GM04503 (cell line): ENCODE data around the gene STX17.
"Not testable (repeated sequence)": the region's sequence is repeated elsewhere in the genome, so short reads cannot be mapped to it uniquely, and the experiment has no call there.

ENCODE experiments used
- DNase-seq: peaks from one replicate; pipeline ENCODE4 v3.0.0-alpha.2; 2012; ENCODE audit warnings: low read depth

STX17 gene

DNA sequence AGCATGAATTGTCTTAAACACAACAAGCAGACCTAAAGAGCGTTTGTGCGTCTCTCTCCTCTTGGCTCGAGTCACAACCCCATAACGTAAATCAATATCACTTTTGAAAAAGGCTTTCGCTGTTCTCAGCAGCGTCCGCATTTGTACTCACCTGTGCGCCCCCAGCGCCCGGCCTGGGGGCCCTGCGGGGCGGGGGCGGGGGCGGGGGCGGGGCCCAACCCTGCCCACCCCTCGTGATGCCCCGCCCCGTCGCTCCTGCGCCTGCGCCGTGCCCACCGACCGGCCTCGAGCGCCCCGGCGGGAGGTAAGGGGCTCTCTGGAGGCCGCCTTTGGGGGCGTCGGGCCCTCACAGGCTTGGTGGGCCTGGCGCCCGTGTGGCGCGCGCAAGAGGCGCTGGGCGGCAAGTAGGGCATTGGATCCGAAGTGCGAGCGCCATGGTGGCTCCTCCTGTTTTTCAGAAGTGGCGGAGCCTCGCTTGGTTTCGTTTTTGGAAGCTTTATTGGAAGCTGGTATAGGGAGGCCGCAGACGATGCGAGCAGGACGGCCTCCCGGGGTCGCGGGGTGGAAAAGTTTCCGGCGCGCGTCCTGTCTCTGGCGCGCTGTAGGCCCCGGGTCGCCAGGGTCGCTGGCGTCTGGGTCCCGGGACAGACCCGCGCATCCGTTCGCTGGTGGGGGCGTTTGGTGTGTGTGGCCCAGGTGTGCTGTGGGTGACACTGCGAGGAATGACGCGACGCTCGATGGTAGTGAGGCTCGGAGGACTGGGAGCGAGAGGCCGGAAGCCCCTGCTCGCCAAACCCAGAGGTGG is at the start of gene STX17:
STX17 (plus strand) TSS at position 252 of the 805 bp plus-strand sequence. CDS start 8,586 bp downstream, outside the sequence.
- peak; percentile 22 for DNase-seq

GRCh38 chr9:99857576-99857975 is 48.9 kb upstream of the STX17 start:
- DNase-seq: not testable (repeated sequence)

- DNase-seq: no peak
Observed at GRCh38 chr9:99858087-99858486, 48.4 kb upstream of the STX17 start.

DNA sequence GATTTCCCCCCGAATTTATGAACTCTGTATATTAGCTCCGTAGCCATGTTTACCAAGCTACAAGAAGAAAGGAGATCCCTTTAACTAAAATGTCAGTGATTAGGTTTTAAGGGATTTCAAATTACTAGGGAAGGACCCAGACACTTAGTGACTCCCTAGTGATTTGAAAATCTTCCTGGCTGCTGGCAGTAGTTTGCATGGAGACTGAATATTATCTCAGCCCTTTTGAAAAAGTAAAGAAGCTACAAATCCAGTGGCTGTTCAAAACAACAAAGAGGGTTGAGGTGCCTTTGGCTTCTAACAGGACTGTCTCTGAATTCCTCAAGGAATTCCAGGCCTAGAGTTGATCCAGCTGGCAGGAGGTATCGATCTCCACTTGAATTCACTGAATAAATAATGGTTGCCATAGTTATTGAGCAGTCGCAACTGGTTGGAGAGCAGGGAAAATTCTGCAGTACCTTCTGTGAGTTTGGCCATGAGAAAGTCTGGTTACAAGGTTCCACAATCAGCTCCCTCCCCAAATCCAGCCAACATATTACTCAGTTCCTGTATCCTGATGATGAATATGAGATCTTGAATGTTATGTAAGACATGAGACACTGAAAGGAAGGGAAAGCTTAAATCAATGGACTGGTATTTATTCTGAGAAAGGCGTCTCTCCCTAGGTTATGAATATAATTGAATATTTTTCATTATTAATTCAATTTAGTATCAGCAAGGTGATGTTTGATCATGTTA is 47.0 kb upstream of the STX17 start:
- no peak for DNase-seq

- no peak for DNase-seq
Observed at GRCh38 chr9:99860266-99860665, 46.2 kb upstream of the STX17 start.

- no peak for DNase-seq
Observed at GRCh38 chr9:99863955-99864354, 42.5 kb upstream of the STX17 start.

DNA sequence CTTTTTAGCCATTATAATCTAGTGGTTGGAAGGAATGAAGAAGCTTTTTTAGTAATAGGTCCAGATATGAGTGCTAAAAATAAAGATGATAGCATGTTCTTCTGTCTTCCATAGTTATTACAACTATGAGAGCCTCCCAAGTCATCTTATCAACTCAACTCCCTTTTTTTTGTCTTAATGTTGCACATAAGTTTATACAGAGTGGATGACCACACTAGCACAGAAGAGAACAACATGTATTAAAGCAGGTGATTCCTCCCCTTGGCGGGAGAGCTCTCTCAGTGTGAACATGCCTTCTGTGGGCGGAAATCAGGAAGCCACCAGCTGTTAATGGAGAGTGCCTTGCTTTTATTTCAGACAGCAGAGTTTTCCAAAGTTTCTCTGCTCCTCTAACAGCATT is 40.1 kb upstream of the STX17 start:
- no peak for DNase-seq

GRCh38 chr9:99867536-99867935 is 38.9 kb upstream of the STX17 start:
- no peak for DNase-seq

GRCh38 chr9:99867968-99868367 is 38.5 kb upstream of the STX17 start:
- no peak for DNase-seq

DNA sequence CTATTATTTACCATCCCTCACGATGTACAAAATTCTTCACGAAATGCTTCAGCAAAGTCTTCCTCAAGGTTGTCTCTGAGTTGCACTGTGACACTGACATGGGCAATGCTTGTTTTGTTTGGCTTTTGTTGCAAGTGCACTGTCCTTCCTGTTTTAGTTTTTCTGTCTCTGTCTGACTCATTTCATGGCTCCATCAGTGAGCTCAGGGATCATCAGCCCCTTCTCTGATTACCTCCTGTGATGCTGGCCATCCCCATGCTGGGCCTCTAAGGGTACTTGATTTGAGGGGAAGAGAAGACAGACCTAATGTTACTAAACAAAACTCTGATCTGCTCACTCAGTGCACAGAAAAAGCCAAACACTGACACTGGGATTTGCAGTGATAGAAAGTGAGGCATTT is 37.6 kb upstream of the STX17 start:
- no peak for DNase-seq

DNA sequence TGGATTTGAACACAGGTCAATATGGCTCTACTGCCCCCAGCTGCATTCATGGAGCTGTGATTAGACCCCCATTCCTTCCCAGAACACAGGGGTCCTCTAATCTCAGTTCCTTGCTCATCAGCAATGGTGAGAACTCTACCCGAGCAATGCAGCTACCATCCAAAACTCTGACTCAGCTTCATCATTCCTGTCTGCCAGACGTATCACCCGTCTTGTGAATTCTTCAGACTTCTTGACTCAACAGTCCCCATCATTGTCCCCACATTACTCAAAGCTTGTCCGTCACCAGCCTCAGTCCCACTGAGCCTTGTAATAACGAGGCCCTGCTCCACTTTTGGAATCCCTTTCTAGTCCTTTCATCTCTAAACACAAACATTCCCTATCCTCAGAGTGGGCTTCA is 36.3 kb upstream of the STX17 start:
- DNase-seq: no peak

GRCh38 chr9:99873531-99873930 is 32.9 kb upstream of the STX17 start:
- no peak for DNase-seq

- DNase-seq: no peak
Observed at GRCh38 chr9:99873943-99874584, 32.4 kb upstream of the STX17 start.

- no peak for DNase-seq
Observed at GRCh38 chr9:99876190-99876589, 30.3 kb upstream of the STX17 start.

DNA sequence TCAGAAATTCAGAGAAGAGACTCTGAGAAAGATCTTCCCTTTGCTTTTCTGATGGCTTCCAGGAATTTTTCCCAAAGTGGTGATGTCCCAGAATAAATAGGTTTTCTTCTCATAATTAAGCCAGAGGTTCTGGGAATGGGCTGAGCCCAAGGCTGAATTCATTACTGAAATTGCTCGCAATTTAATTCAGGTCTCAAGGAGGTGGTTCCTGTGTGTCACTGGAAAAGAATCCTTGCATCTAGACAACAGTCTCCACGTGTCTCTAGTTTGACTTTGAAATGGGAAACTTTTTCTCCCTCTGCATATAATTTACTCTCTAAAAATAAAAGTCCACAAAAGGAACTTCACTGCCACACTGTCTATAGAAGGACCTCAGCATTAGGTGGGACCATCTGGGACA is 27.8 kb upstream of the STX17 start:
- DNase-seq: no peak

- DNase-seq: no peak
Observed at GRCh38 chr9:99881769-99882168, 24.7 kb upstream of the STX17 start.

DNA sequence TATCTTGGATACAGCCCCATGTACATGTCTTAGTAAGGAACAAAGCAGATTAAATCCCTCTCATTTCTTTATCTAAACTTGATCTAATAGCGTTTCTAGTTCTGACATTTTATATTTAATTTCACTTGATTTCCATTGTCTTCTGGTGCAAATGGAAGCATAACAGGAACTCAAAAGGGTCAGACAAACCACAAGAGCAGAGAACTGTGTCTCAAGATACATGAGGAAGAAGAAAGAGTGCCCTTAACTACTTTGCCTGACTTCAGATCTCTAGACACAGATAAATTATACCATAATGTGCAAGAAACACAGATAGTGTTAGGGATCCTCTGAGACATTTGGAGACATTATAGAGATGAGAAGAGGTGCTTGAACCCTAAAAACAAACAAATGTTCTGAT is 20.7 kb upstream of the STX17 start:
- no peak for DNase-seq

DNA sequence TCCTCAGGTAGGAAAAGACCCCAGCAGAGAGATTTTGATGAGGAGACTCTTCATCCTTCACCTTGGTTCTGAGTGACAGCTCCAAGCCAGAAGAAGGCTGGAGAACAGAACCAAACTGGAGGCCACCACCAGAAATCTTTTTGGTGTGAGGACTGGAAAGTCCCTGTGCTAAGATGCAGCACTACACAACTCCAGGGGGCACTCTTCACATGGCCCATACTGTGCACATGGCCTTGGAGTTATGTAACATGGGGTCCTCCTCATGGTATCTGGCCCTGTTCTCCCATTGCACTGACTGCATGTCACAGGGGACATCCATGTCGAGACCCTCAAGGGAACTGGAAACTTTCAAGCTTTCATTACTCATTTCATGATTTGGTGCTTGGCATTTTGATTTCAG is 17.3 kb upstream of the STX17 start:
- DNase-seq: no peak

- DNase-seq: no peak
Observed at GRCh38 chr9:99894826-99895225, 11.6 kb upstream of the STX17 start.

DNA sequence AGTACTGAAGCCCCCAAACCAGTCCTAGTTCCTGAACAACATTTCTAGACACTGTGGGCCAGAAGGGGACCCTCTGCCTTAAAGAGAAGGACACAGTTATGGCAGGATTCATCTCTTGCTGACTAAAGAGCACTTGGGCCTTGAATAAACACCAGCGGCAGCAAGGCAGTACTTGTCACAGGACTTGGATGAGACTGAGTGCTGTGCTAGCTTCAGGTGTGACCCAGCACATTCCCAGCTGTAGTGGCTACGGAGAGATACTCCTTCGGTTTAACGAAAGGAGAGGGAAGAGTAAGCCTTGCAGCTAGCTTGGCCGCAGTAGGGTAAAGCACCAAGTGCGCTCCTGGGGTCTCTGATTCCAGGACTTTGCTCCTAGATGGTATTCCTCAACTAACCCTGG is 10.9 kb upstream of the STX17 start:
- no peak for DNase-seq

GRCh38 chr9:99896119-99896518 is 10.3 kb upstream of the STX17 start:
- DNase-seq: no peak

DNA sequence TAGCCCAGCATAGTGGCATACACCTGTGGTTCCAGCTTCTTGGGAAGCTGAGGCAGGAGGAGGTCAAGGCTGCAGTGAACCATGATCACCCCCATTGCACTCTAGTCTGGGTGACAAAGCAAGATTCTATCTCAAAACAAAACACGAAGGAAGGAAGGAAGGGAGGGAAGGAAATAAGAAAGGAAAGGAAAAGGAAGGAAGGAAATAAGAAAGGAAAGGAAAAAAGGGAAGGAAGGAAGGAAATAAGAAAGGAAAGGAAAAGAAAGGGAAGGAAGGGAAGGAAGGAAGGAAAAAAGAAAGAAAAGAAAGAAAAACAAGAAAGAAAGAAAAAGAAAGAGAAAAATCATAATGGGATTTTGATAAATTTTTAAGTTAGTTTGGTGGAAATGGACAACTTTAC is 3.1 kb upstream of the STX17 start:
- no peak for DNase-seq

DNA sequence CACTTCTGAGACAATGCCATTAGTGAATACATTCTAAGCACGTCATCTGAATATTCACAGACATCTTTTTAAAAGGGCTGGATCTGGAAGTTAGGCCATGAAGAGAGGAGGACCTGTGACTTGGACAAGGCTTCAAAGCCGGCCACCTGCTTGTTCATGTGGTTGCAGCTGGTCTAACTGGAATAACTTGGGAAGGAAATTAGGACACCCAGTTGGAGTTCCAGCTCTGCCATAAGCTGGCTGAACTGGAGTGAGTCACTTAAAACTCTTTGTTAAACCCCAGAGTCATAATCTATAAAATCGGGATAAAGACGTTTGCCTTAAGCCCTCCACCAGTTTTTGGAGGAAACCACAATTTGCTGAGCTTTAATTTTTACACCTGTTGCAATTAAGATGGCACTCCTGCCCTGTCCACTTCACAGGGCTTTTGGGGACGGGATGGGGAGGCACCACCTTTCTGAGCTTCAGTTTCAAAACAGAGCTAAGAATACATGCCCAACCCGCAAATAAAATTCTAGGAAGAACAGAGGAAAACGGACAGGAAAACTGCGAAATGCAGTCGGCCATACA is 536 bp upstream of the STX17 start:
- DNase-seq: no peak
